MM.1S (cell line): ENCODE measurements around the gene NID2.

Experiments
- DNase-seq: peaks from one replicate; pipeline ENCODE4 v3.0.0-alpha.2; 2015
- H2AFZ ChIP-seq: fragments of 300-600 bp; sonication (generic); 2 replicates; pipeline ENCODE4 v1.6.0; 2016; ENCODE audit warnings: antibody characterized with exemption, low read length
- H3F3A ChIP-seq: fragments of 300-600 bp; sonication (generic); 2 replicates; pipeline ENCODE4 v1.6.1; 2016; ENCODE audit warnings: mild to moderate bottlenecking, antibody characterized with exemption, low read length, moderate library complexity, mixed read lengths; ENCODE audit not compliant: insufficient read depth
- H3K27ac ChIP-seq: fragments of 300-600 bp; sonication (generic); 2 replicates; pipeline ENCODE4 v1.5.1; 2016; ENCODE audit warnings: mild to moderate bottlenecking, low read length
- H3K27me3 ChIP-seq: fragments of 300-600 bp; sonication (generic); replicated peaks from 2 replicates; pipeline ENCODE4 v1.6.0; 2016; ENCODE audit warnings: low read length; ENCODE audit not compliant: insufficient read depth
- H3K36me3 ChIP-seq: fragments of 300-600 bp; sonication (generic); replicated peaks from 2 replicates; pipeline ENCODE4 v1.6.1; 2016; ENCODE audit warnings: mild to moderate bottlenecking, low read length, mixed read lengths; ENCODE audit not compliant: insufficient read depth
- H3K4me1 ChIP-seq: fragments of 300-600 bp; sonication (generic); 2 replicates; pipeline ENCODE4 v1.6.1; 2016; ENCODE audit warnings: low read length, mixed read lengths
- H3K4me2 ChIP-seq: fragments of 300-600 bp; sonication (generic); 2 replicates; pipeline ENCODE4 v1.6.0; 2016; ENCODE audit warnings: low read depth, low read length
- H3K4me3 ChIP-seq: fragments of 300-600 bp; sonication (generic); 2 replicates; pipeline ENCODE4 v1.5.1; 2016; ENCODE audit warnings: low read length, mixed read lengths
- H3K79me2 ChIP-seq: fragments of 300-600 bp; sonication (generic); 2 replicates; pipeline ENCODE4 v1.6.1; 2016; ENCODE audit warnings: mixed run types, low read length, mixed read lengths
- H3K9ac ChIP-seq: fragments of 300-600 bp; sonication (generic); 2 replicates; pipeline ENCODE4 v1.6.1; 2016; ENCODE audit warnings: low read length, mixed read lengths
- H3K9me2 ChIP-seq: fragments of 300-600 bp; sonication (generic); replicated peaks from 2 replicates; pipeline ENCODE4 v1.6.1; 2016; ENCODE audit warnings: mild to moderate bottlenecking, low read length, mixed read lengths; ENCODE audit not compliant: insufficient read depth
- H3K9me3 ChIP-seq: fragments of 300-600 bp; sonication (generic); replicated peaks from 2 replicates; pipeline ENCODE4 v1.6.1; 2016; ENCODE audit warnings: mild to moderate bottlenecking, low read length, mixed read lengths; ENCODE audit not compliant: insufficient read depth
- H4K20me1 ChIP-seq: fragments of 300-600 bp; sonication (generic); 2 replicates; pipeline ENCODE4 v1.6.1; 2016; ENCODE audit warnings: mild to moderate bottlenecking, low read length, moderate library complexity, mixed read lengths; ENCODE audit not compliant: insufficient read depth
- CTCF ChIP-seq: fragments of 300-600 bp; sonication (generic); IDR thresholded peaks from 2 replicates; pipeline ENCODE4 v1.5.1; 2016; ENCODE audit warnings: antibody characterized with exemption, low read length, mixed read lengths
- EZH2 ChIP-seq: fragments of 300-600 bp; sonication (generic); optimal IDR thresholded peaks from 2 replicates; pipeline ENCODE3; 2017; ENCODE audit warnings: low read depth, mild to moderate bottlenecking, antibody characterized with exemption, low read length, mixed read lengths
- EZH2phosphoT487 ChIP-seq: fragments of 300-600 bp; sonication (generic); IDR thresholded peaks from 2 replicates; pipeline ENCODE4 v1.6.1; 2018; ENCODE audit warnings: antibody characterized with exemption, low read length

NID2 gene

GRCh38 chr14:52058341-52058740 is 10.5 kb downstream of the NID2 start:
- Histone ChIP-seq H4K20me1 (no peaks in the 10 kb centered on the region), H3K4me1 (no peaks in the 10 kb centered on the region), H3K9me3 (no peaks in the 10 kb centered on the region), H3K9ac (no peak overlapping the region), H3F3A (no peaks in the 10 kb centered on the region), H2AFZ (no peak overlapping the region), H3K27me3 (no peaks in the 10 kb centered on the region), H3K79me2 (no peaks in the 10 kb centered on the region), H3K27ac (no peak overlapping the region), H3K9me2 (no peaks in the 10 kb centered on the region), H3K4me2 (no peak overlapping the region), H3K36me3 (no peaks in the 10 kb centered on the region), H3K4me3 (no peak overlapping the region)
- TF ChIP-seq EZH2phosphoT487 (no peak), CTCF (no peak), EZH2 (no peak)
- DNase-seq = no peak

GRCh38 chr14:52055167-52055566 is 13.7 kb downstream of the NID2 start:
- H3K9me2 ChIP-seq = no peaks in the 10 kb centered on the region
- no peak overlapping the region for H3K4me3 ChIP-seq
- no peak overlapping the region for H3K9ac ChIP-seq
- H3K79me2 ChIP-seq = no peaks in the 10 kb centered on the region
- no peaks in the 10 kb centered on the region for H3F3A ChIP-seq
- TF ChIP-seq EZH2 = no peak
- TF ChIP-seq EZH2phosphoT487 = no peak
- TF ChIP-seq CTCF = no peak
- no peak overlapping the region for H3K27ac ChIP-seq
- H3K9me3 ChIP-seq = no peaks in the 10 kb centered on the region
- H2AFZ ChIP-seq = no peak overlapping the region
- no peaks in the 10 kb centered on the region for H3K27me3 ChIP-seq
- no peaks in the 10 kb centered on the region for H3K36me3 ChIP-seq
- H3K4me1 ChIP-seq = no peaks in the 10 kb centered on the region
- no peak overlapping the region for H3K4me2 ChIP-seq
- H4K20me1 ChIP-seq = no peaks in the 10 kb centered on the region
- no peak for DNase-seq

- H3K9ac ChIP-seq = no peak overlapping the region
- no peaks in the 10 kb centered on the region for H3K27me3 ChIP-seq
- no peak overlapping the region for H3K27ac ChIP-seq
- no peak overlapping the region for H2AFZ ChIP-seq
- TF ChIP-seq CTCF (no peak), EZH2phosphoT487 (no peak), EZH2 (no peak)
- H3K36me3 ChIP-seq = no peaks in the 10 kb centered on the region
- DNase-seq = no peak
- H3K9me3 ChIP-seq = no peaks in the 10 kb centered on the region
- H3F3A ChIP-seq = no peaks in the 10 kb centered on the region
- H3K4me3 ChIP-seq = no peak overlapping the region
- H3K4me2 ChIP-seq = no peak overlapping the region
- H3K9me2 ChIP-seq = no peaks in the 10 kb centered on the region
- no peaks in the 10 kb centered on the region for H4K20me1 ChIP-seq
- H3K4me1 ChIP-seq = no peaks in the 10 kb centered on the region
- no peaks in the 10 kb centered on the region for H3K79me2 ChIP-seq
Measured at GRCh38 chr14:52054678-52055077, 14.2 kb downstream of the NID2 start.
